Muscle of back (tissue), 11 donors: ENCODE results near the gene DZANK1. TPM values are rescaled to one million over a fixed set of nuclear protein-coding genes. Genes with fewer than 3 reads are reported as not detected.
"Not testable (repeated sequence)": the region's sequence is repeated elsewhere in the genome, so short reads cannot be mapped to it uniquely, and the experiment has no call there.

ENCODE experiments used
- DNase-seq, 3 donors: peaks; one replicate each; pipeline versions ENCODE4 v3.0.0 to v3.0.0-alpha.2; 2013
- polyA plus RNA-seq, 10 donors: library from polyadenylated mRNA; unstranded; fragments of 120-200 nt; gene quantifications; one replicate each; pipeline ENCODE4 v1.2.1, GENCODE V29; 2013; ENCODE audit not compliant: insufficient read length in 10 of 10

DZANK1 gene
- polyA plus RNA-seq, 10 donors: 1.2 to 3.3 (median 2.2) TPM

DNA sequence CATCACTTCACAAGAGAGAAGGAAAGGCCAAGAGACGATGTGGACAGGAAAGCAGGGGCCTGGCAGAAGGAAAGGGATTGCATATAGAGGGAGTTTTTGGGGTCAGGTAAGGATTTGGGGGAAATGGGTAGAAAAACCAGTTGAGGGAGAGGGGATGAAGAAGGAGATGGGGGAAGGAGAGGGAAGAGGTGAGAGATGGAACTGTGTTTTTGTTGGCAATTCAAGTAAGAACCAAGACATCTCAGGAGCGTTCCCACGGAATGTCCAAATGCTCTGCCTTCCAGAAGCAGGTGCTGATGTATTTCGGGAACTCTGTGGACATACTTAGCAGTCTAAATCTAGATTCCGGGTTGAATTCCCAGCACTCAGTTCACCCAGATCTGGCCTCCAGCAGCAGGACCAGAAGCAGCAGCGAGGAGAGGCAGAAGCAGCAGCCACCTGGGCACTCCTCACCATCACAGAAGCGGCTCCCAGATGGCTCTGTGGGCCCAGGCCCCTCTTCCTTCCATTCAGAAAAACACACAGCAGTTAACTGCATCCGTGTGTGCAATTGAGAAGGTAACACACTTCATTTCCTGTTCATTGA lies 88.8 kb downstream of the DZANK1 start:
- no peak for DNase-seq

DNA sequence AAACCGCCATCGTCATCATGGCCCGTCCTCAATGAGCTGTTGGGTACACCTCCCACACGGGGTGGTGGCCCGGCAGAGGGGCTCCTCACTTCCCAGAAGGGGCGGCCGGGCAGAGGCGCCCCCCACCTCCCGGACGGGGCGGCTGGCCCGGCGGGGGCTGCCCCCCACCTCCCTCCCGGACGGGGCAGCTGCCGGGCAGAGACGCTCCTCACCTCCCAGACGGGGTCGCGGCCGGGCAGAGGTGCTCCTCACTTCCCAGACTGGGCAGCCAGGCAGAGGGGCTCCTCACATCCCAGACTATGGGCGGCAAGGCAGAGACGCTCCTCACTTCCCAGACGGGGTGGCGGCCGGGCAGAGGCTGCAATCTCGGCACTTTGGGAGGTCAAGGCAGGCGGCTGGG lies 91.3 kb downstream of the DZANK1 start:
- not testable (repeated sequence) for DNase-seq

DNA sequence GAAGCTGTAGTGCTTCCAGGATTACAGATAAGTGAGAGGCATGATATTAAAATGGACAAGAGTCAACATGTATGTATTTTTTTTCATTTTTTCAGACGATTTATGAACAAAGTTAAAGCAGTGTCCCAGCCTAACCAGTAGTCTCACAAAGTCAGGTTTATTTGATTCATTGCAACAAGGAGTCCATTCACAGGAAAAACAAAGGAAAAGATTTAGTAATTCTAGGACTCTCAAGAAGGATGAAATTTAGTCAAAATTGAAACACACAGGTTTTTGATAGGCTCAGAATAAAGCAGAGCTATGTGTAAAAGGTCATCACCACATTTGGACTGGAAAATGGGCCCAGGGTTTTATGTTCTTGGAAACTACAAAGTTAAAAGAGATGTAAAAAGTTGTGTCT lies 94.5 kb downstream of the DZANK1 start:
- DNase-seq: no peak

DNA sequence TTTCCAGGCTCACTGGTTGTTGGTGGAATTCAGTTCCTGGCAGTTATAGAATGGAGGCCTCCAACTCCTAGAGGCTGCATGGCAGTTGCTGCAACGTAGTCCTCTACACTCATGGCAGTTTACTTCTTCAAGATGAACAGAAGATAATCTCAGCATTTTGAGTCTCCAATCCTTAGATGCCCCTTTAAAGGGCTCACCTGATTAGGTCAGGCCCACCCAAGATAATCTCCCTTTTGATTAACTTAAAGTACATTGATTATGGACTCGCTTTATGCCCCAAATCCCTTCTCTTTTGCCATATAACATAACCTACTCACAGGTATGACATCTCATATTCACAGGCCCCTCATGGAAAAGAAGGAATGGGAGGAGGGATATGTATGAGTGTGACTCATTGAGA lies 102.1 kb downstream of the DZANK1 start:
- no peak for DNase-seq

DNA sequence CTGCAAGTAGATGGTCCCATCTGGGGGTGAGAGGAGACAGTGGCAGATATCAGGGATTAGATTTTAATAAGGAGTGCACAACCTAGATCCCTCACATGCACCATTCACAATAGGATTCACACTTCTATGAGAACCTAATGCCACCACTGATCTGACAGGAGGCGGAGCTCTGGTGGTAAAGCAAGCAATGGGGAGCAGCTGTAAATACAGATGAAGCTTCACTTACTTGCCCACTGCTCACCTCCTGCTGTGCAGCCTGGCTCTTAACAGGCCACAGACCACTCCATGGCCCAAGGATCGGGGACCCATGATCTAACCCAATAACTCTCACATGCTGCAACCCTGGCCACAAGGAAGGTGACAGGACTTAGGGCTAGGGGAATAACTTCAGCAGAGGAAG lies 103.1 kb downstream of the DZANK1 start:
- DNase-seq: no peak

DNA sequence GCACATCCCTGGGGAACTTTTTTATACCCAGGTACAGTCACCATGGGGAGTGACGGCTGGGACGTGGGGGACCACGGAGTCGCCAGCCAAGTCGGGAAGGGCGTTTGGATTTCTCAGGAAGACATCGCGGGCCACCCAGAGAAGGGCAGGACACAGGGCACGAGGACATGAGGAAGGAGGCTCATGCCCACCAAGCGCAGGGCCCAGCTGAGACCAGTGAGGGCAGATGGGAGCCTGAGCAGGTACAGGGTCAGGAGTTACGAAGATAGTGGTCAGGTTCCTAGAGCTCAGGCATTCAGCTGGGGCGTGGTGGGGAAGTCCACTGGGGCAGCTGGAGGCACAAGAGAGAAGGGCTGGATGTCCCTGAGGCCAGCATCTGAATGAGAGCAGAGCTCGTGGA lies 103.9 kb downstream of the DZANK1 start:
- DNase-seq: no peak

DNA sequence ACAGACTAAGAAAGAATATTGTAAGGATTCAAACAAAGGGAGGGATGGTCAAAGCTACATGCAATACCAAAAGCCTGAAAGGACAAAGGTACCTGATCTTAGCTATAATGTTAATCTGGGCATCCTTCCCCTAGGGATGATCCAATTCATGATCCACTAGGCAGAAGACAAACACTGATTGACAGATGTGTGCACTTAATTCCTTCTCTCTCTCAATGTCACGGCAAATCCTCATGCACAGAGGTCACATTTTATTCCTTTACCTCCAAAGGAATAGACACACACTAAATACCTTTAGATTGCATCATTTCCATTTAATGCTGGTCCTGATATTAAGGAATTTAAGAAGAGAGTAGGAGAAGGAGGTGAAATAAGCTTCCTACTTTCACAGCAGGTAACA lies 105.2 kb downstream of the DZANK1 start:
- no peak for DNase-seq

DNA sequence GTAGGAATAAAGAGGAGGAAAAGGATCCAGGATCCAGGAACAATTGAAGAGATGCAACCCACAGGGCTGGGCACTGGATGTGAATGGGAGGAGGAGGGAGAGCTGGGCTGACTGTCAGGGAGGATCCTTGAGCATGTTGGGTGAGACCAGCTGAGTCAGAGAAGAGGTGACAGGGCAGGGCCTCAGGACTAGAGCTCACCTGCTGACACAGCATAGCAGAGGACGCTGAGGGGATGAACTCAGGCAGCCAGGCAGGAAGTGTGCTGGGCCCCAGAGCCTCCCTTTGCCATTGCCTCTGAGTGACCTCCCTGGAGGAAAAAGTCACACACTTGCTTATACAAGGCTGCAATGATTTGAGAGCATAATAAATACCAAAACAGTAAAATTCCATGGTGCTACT lies 106.2 kb downstream of the DZANK1 start:
- no peak for DNase-seq

DNA sequence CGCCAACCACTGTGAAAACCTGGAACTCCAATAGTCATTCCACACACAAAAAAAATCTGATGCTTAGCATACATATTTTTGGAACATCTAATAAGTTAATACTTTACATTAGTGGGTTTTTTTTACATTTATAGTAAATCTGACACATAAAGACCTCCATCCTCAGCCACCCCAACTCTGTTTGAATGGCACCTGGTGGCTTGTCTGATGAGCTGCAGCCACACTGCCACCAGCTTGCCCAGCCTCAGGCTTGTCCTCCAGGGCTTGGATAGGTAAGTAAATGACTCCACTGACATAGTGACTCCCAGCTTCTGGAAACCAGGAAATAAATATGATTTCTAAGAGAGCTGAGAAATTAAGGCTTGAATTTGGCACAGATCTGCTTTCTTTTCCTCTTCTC lies 107.0 kb downstream of the DZANK1 start:
- no peak for DNase-seq

DNA sequence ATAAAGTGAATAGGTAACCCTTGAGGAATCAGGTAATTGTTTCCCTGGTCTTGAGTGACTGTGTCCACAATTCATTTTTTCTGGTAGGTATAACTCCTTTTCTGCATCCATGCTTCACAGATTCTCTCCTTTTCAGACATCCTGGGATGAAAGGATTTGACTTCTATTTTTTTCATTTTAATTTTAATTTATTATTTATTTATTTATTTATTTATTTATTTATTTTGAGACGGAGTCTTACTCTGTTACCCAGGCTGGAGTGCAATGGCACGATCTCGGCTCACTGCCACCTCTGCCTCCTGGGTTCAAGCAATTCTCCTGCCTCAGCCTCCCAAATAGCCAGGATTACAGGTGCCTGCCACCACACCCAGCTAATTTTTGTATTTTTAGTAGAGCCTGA lies 117.1 kb downstream of the DZANK1 start:
- not testable (repeated sequence) for DNase-seq

Other genes starting within 250 kb of the DZANK1 start
- gene ZNF133, start 178.5 kb downstream of the DZANK1 start, polyA plus RNA-seq: 10 to 100 TPM; 11.0 to 18.6 (median 15.0) TPM
- gene POLR3F, start 360 bp upstream of the DZANK1 start, polyA plus RNA-seq: 10 to 100 TPM; 10.9 to 16.1 (median 13.3) TPM
- gene RBBP9, start 30.2 kb upstream of the DZANK1 start, polyA plus RNA-seq: 10 to 100 TPM in 8 of 10 donors, 1 to 10 TPM in 2; 9.1 to 15.2 (median 12.6) TPM
- gene SEC23B, start 40.9 kb upstream of the DZANK1 start, polyA plus RNA-seq: 10 to 100 TPM; 16.4 to 26.0 (median 19.3) TPM
- gene SMIM26, start 100.4 kb upstream of the DZANK1 start, polyA plus RNA-seq: 10 to 100 TPM; 73.3 to 96.0 (median 85.6) TPM
- 10 to 100 TPM; 13.2 to 20.5 (median 17.4) TPM for gene DTD1, start 121.0 kb upstream of the DZANK1 start, polyA plus RNA-seq